ENCODE data around the gene DUSP8. TPM values are rescaled to one million over a fixed set of nuclear protein-coding genes. Genes with fewer than 3 reads are reported as not detected.

The DUSP8 gene
- total RNA-seq, 4 donors from 2014 or later, result 1.9 to 4.8 (median 3.0) TPM

GRCh38 chr11:1543606-1544263 is 28.3 kb downstream of the DUSP8 start:
- no peaks in the 10 kb centered on the region for H3K36me3 ChIP-seq
- no peak for DNase-seq (ENCODE audit: low spot score in 2 of 2)
- WGBS, result no CpG with 5 or more reads among the region's 13 CpGs
- H3K27ac ChIP-seq, result no peak overlapping the region
- no peak overlapping the region for H3K4me3 ChIP-seq
- peaks cover 29% of the 10 kb centered on the region for H3K4me1 ChIP-seq
- peaks cover 35% of the 10 kb centered on the region for H3K27me3 ChIP-seq
- H3K9me3 ChIP-seq, result no peaks in the 10 kb centered on the region
- no peak for TF ChIP-seq EP300 (IDR thresholded peaks at IDR 0.05)
- no peak for TF ChIP-seq POLR2A (IDR thresholded peaks at IDR 0.05)
- no peak for TF ChIP-seq POLR2AphosphoS5 (IDR thresholded peaks at IDR 0.05)
- TF ChIP-seq CTCF (IDR thresholded peaks at IDR 0.05), result no peak

GRCh38 chr11:1542267-1542666 is 29.8 kb downstream of the DUSP8 start:
- H3K9me3 ChIP-seq, result no peaks in the 10 kb centered on the region
- H3K27me3 ChIP-seq, result peaks cover 22% of the 10 kb centered on the region
- TF ChIP-seq POLR2AphosphoS5 (IDR thresholded peaks at IDR 0.05), result no peak
- no peak for TF ChIP-seq CTCF (IDR thresholded peaks at IDR 0.05)
- no peak for TF ChIP-seq EP300 (IDR thresholded peaks at IDR 0.05)
- TF ChIP-seq POLR2A (IDR thresholded peaks at IDR 0.05), result no peak
- H3K27ac ChIP-seq, result no peak overlapping the region
- H3K4me1 ChIP-seq, result peaks cover 17% of the 10 kb centered on the region
- no peaks in the 10 kb centered on the region for H3K36me3 ChIP-seq
- no peak for DNase-seq (ENCODE audit: low spot score in 2 of 2)
- 20% methylated on average over 1 of the region's 10 CpGs for WGBS
- H3K4me3 ChIP-seq, result no peak overlapping the region

- peaks cover 15% of the 10 kb centered on the region for H3K27me3 ChIP-seq
- H3K36me3 ChIP-seq, result no peaks in the 10 kb centered on the region
- no peak for DNase-seq (ENCODE audit: low spot score in 2 of 2)
- H3K4me1 ChIP-seq, result peaks cover 16% of the 10 kb centered on the region
- 76% methylated on average over 15 of the region's 22 CpGs for WGBS
- no peak overlapping the region for H3K27ac ChIP-seq
- TF ChIP-seq POLR2A (IDR thresholded peaks at IDR 0.05), result no peak
- TF ChIP-seq CTCF (IDR thresholded peaks at IDR 0.05), result no peak
- no peak for TF ChIP-seq EP300 (IDR thresholded peaks at IDR 0.05)
- TF ChIP-seq POLR2AphosphoS5 (IDR thresholded peaks at IDR 0.05), result no peak
- no peak overlapping the region for H3K4me3 ChIP-seq
- no peaks in the 10 kb centered on the region for H3K9me3 ChIP-seq
Observed at GRCh38 chr11:1541474-1542204, 30.4 kb downstream of the DUSP8 start.

- no peak for DNase-seq (ENCODE audit: low spot score in 2 of 2)
- H3K9me3 ChIP-seq, result no peaks in the 10 kb centered on the region
- peaks cover 23% of the 10 kb centered on the region for H3K4me1 ChIP-seq
- no peak overlapping the region for H3K4me3 ChIP-seq
- peaks cover 7% of the 10 kb centered on the region for H3K27me3 ChIP-seq
- 93% methylated on average over 6 of the region's 6 CpGs for WGBS
- H3K36me3 ChIP-seq, result peaks cover 3% of the 10 kb centered on the region
- H3K27ac ChIP-seq, result no peak overlapping the region
- TF ChIP-seq POLR2A (IDR thresholded peaks at IDR 0.05), result no peak
Observed at GRCh38 chr11:1540074-1540473, 32.0 kb downstream of the DUSP8 start.

- H3K4me1 ChIP-seq, result peaks cover 42% of the 10 kb centered on the region
- TF ChIP-seq EP300 (IDR thresholded peaks at IDR 0.05), result no peak
- TF ChIP-seq POLR2AphosphoS5 (IDR thresholded peaks at IDR 0.05), result no peak
- no peak for TF ChIP-seq CTCF (IDR thresholded peaks at IDR 0.05)
- no peak for TF ChIP-seq POLR2A (IDR thresholded peaks at IDR 0.05)
- H3K9me3 ChIP-seq, result no peaks in the 10 kb centered on the region
- DNase-seq (ENCODE audit: low spot score in 2 of 2), result no peak
- peaks cover 3% of the 10 kb centered on the region for H3K36me3 ChIP-seq
- H3K27me3 ChIP-seq, result peaks cover 3% of the 10 kb centered on the region
- H3K4me3 ChIP-seq, result no peak overlapping the region
- no peak overlapping the region for H3K27ac ChIP-seq
- 87% methylated on average over 5 of the region's 5 CpGs for WGBS
Observed at GRCh38 chr11:1538153-1538552, 33.9 kb downstream of the DUSP8 start.

Data from suprapubic skin (tissue), 4 donors.